ENCODE data around the gene FAM168A.
"Not testable (repeated sequence)": the region's sequence is repeated elsewhere in the genome, so short reads cannot be mapped to it uniquely, and the experiment has no call there.

The FAM168A gene

GRCh38 chr11:73519266-73519665 lies 78.6 kb downstream of the FAM168A start:
- DNase-seq (ENCODE audit: low read depth in 2 of 2): no peak

GRCh38 chr11:73518195-73518594 lies 79.7 kb downstream of the FAM168A start:
- no peak for DNase-seq (ENCODE audit: low read depth in 2 of 2)

- no peak for DNase-seq (ENCODE audit: low read depth in 2 of 2)
These were observed 81.8 kb downstream of the FAM168A start for GRCh38 chr11:73516080-73516479.

- no peak for DNase-seq (ENCODE audit: low read depth in 2 of 2)
These were observed 84.2 kb downstream of the FAM168A start for GRCh38 chr11:73513707-73514106.

GRCh38 chr11:73510877-73511276 lies 87.0 kb downstream of the FAM168A start:
- no peak for DNase-seq (ENCODE audit: low read depth in 2 of 2)

- DNase-seq (ENCODE audit: low read depth in 2 of 2): no peak
These were observed 87.8 kb downstream of the FAM168A start for GRCh38 chr11:73510106-73510505.

- no peak for DNase-seq (ENCODE audit: low read depth in 2 of 2)
These were observed 88.7 kb downstream of the FAM168A start for GRCh38 chr11:73509188-73509587.

GRCh38 chr11:73508243-73509176 lies 89.4 kb downstream of the FAM168A start:
- no peak for DNase-seq (ENCODE audit: low read depth in 2 of 2)

- no peak for DNase-seq (ENCODE audit: low read depth in 2 of 2)
These were observed 90.8 kb downstream of the FAM168A start for GRCh38 chr11:73507086-73507485.

GRCh38 chr11:73506038-73506437 lies 91.9 kb downstream of the FAM168A start:
- no peak for DNase-seq (ENCODE audit: low read depth in 2 of 2)

- DNase-seq (ENCODE audit: low read depth in 2 of 2): no peak
These were observed 99.6 kb downstream of the FAM168A start for GRCh38 chr11:73498343-73498742.

GRCh38 chr11:73496134-73496533 lies 101.8 kb downstream of the FAM168A start:
- no peak for DNase-seq (ENCODE audit: low read depth in 2 of 2)

GRCh38 chr11:73495731-73496130 lies 102.2 kb downstream of the FAM168A start:
- DNase-seq (ENCODE audit: low read depth in 2 of 2): no peak

- no peak for DNase-seq (ENCODE audit: low read depth in 2 of 2)
These were observed 103.8 kb downstream of the FAM168A start for GRCh38 chr11:73493956-73494598.

GRCh38 chr11:73481626-73482025 lies 116.3 kb downstream of the FAM168A start:
- DNase-seq (ENCODE audit: low read depth in 2 of 2): no peak

GRCh38 chr11:73480677-73481076 lies 117.2 kb downstream of the FAM168A start:
- DNase-seq (ENCODE audit: low read depth in 2 of 2): no peak

GRCh38 chr11:73478737-73479347 lies 119.1 kb downstream of the FAM168A start:
- no peak for DNase-seq (ENCODE audit: low read depth in 2 of 2)

- no peak for DNase-seq (ENCODE audit: low read depth in 2 of 2)
These were observed 120.4 kb downstream of the FAM168A start for GRCh38 chr11:73477518-73477917.

GRCh38 chr11:73475549-73476095 lies 122.3 kb downstream of the FAM168A start:
- DNase-seq (ENCODE audit: low read depth in 2 of 2): no peak

GRCh38 chr11:73473252-73473651 lies 124.7 kb downstream of the FAM168A start:
- DNase-seq (ENCODE audit: low read depth in 2 of 2): no peak

GRCh38 chr11:73470036-73470612 lies 127.8 kb downstream of the FAM168A start:
- not testable (repeated sequence) for DNase-seq (ENCODE audit: low read depth in 2 of 2)

- no peak for DNase-seq (ENCODE audit: low read depth in 2 of 2)
These were observed 128.5 kb downstream of the FAM168A start for GRCh38 chr11:73469401-73469800.
